K562 (cell line): ENCODE results near the gene MLLT6. TPM values are rescaled to one million over a fixed set of nuclear protein-coding genes. Genes with fewer than 3 reads are reported as not detected.

Experiments used
- ARID1B ChIP-seq: fragments of 450-650 bp; IDR thresholded peaks from 2 replicates; pipeline ENCODE4 v1.6.1; 2016; ENCODE audit warnings: antibody characterized with exemption, mild to moderate bottlenecking, inconsistent platforms
- CC2D1A ChIP-seq: fragments of 450-650 bp; IDR thresholded peaks from 2 replicates; pipeline ENCODE4 v1.6.1; 2017; ENCODE audit warnings: mild to moderate bottlenecking
- CEBPG ChIP-seq, 3 experiments: fragments of 200-800 bp in 1 of 3; sonication (Bioruptor generic) in 1 of 3; sonication (generic) in 1 of 3; formaldehyde crosslinking in 1 of 3; IDR thresholded peaks in 2 of 3; conservative IDR thresholded peaks in 1 of 3; 2 replicates each; pipeline versions ENCODE4 v1.6.1 to v1.8.0; 2016 to 2022; ENCODE audit warnings: missing compliant biosample characterization in 2 of 3, missing genetic modification characterization in 2 of 3, mild to moderate bottlenecking in 1 of 3, missing genetic modification reagents in 1 of 3
- CTCFL ChIP-seq: IDR thresholded peaks from 2 replicates; pipeline ENCODE4 v1.6.1; 2011; ENCODE audit warnings: borderline replicate concordance, low read depth, mild to moderate bottlenecking, moderate library complexity, low read length; ENCODE audit not compliant: insufficient read depth, poor library complexity, severe bottlenecking
- FOSL1 ChIP-seq: fragments of 200-800 bp; sonication (Bioruptor generic); conservative IDR thresholded peaks from 2 replicates; pipeline ENCODE4 v1.6.1; 2016; ENCODE audit warnings: missing genetic modification characterization, missing compliant biosample characterization
- GATA2 ChIP-seq: sonication (generic); formaldehyde crosslinking; IDR thresholded peaks from 2 replicates; pipeline ENCODE4 v1.4.0; 2020; ENCODE audit warnings: mild to moderate bottlenecking, missing genetic modification reagents
- NBN ChIP-seq: fragments of 450-650 bp; IDR thresholded peaks from 2 replicates; pipeline ENCODE4 v1.6.1; 2016; ENCODE audit warnings: low read depth, mild to moderate bottlenecking
- PREB ChIP-seq: sonication (generic); formaldehyde crosslinking; IDR thresholded peaks from 2 replicates; pipeline ENCODE4 v1.8.1; 2023; ENCODE audit warnings: mild to moderate bottlenecking, missing genetic modification reagents
- PTBP1 ChIP-seq: fragments of 200-400 bp; formaldehyde crosslinking; IDR thresholded peaks from 2 replicates; pipeline ENCODE4 v1.6.1; 2017; ENCODE audit warnings: low read depth, low read length
- SMAD4 ChIP-seq: fragments of 250-450 bp; sonication (Bioruptor Pico); conservative IDR thresholded peaks from 2 replicates; pipeline ENCODE4 v1.8.0; 2021; ENCODE audit warnings: inconsistent platforms, mild to moderate bottlenecking, moderate library complexity
- SMC3 ChIP-seq: conservative IDR thresholded peaks from 2 replicates; pipeline ENCODE4 v1.6.1; 2011; ENCODE audit warnings: low read depth, low read length, improper control_type of control experiment; ENCODE audit not compliant: insufficient read depth
- TEAD4 ChIP-seq, 2 experiments: sonication (generic) in 1 of 2; formaldehyde crosslinking in 1 of 2; IDR thresholded peaks; 2 replicates each; pipeline versions ENCODE4 v1.6.1 to v1.8.0; 2012 to 2022; ENCODE audit warnings: borderline replicate concordance in 1 of 2, inconsistent platforms in 1 of 2, low read length in 1 of 2, mild to moderate bottlenecking in 1 of 2, missing genetic modification reagents in 1 of 2
- THRAP3 ChIP-seq: fragments of 450-650 bp; IDR thresholded peaks from 2 replicates; pipeline ENCODE4 v1.6.1; 2016; ENCODE audit warnings: mild to moderate bottlenecking, inconsistent platforms, borderline replicate concordance
- USF2 ChIP-seq: sonication (generic); formaldehyde crosslinking; IDR thresholded peaks from 2 replicates; pipeline ENCODE4 v1.5.0; 2020; ENCODE audit warnings: missing genetic modification reagents
- XRCC5 ChIP-seq: fragments of 200-400 bp; formaldehyde crosslinking; IDR thresholded peaks from 2 replicates; pipeline ENCODE4 v1.6.1; 2017; ENCODE audit warnings: low read depth, mild to moderate bottlenecking, low read length
- ZBTB11 ChIP-seq, 3 experiments: fragments of 200-800 bp in 1 of 3; fragments of 250-450 bp in 1 of 3; fragments of 450-650 bp in 1 of 3; sonication (Bioruptor Pico) in 1 of 3; sonication (Bioruptor generic) in 1 of 3; formaldehyde crosslinking in 1 of 3; IDR thresholded peaks; 2 replicates each; pipeline versions ENCODE4 v1.6.1 to v1.8.0; 2016 to 2022; ENCODE audit warnings: mild to moderate bottlenecking in 2 of 3, missing genetic modification characterization in 2 of 3, missing compliant biosample characterization in 1 of 3, moderate library complexity in 1 of 3
- ZKSCAN3 ChIP-seq: fragments of 250-450 bp; sonication (Bioruptor Pico); IDR thresholded peaks from 2 replicates; pipeline ENCODE4 v1.4.0; 2020
- ZNF408 ChIP-seq: fragments of 250-450 bp; sonication (Bioruptor Pico); IDR thresholded peaks from 2 replicates; pipeline ENCODE4 v1.4.0; 2020; ENCODE audit warnings: low read depth, mild to moderate bottlenecking, moderate library complexity
- polyA plus RNA-seq, 8 experiments: library from polyadenylated mRNA; depleted of rRNA in 4 of 8; stranded (reverse) in 5 of 8; unstranded in 3 of 8; fragments of >200 nt; fragmentation: Nextera tagmentation in 2 of 8; fragmentation: Illumina TruSeq in 1 of 8; extraction: Ambion mirVana in 2 of 8; extraction: Trizol in 1 of 8; gene quantifications; 2 replicates each; pipeline versions ENCODE4 v1.2.1 to v1.2.3, GENCODE V29; 2011 to 2014; ENCODE audit warnings: inconsistent platforms in 1 of 8, missing spikeins in 1 of 8
- total RNA-seq, 7 experiments: library from RNA; depleted of rRNA in 6 of 7; stranded (reverse); fragments of >200 nt in 6 of 7; fragmentation: Illumina TruSeq in 2 of 7; extraction: Trizol in 2 of 7; gene quantifications; 2 replicates each; pipeline versions ENCODE4 v1.2.1 to v1.2.3, GENCODE V29; 2011 to 2021; ENCODE audit warnings: low replicate concordance in 1 of 7

MLLT6 gene
- total and polyA plus RNA-seq, 9 of the 15 experiments (the other 6 are each of a cell fraction or from before 2014, with no cell fraction given), result 3.1 to 71.7 (median 30.0) TPM

GRCh38 chr17:38676706-38677504 lies 28.2 kb upstream of the MLLT6 start (continued):
- peak; percentile 43; the same call in 1 of the 2 replicates for TF ChIP-seq SMAD4 (CRISPR knock-in tag)
- no peak for TF ChIP-seq PREB (CRISPR knock-in tag)
- TF ChIP-seq CEBPG (CRISPR knock-in tag; IDR thresholded peaks at IDR 0.05), result no peak
- TF ChIP-seq CEBPG (tag; conservative IDR thresholded peaks at IDR 0.05 in 1 of 2, IDR thresholded peaks at IDR 0.05 in 1 of 2), result no peak
- no peak for TF ChIP-seq ZNF408 (CRISPR knock-in tag)
- peak; percentile 16; the same call in 1 of the 2 replicates for TF ChIP-seq ARID1B
- TF ChIP-seq THRAP3, result no peak
- TF ChIP-seq PTBP1, result no peak
- peak; percentile 83 for TF ChIP-seq CC2D1A
- TF ChIP-seq USF2 (CRISPR knock-in tag), result peak; percentile 81
- TF ChIP-seq GATA2 (CRISPR knock-in tag), result no peak
- TF ChIP-seq SMC3, result peak; percentile 87
- no peak for TF ChIP-seq CTCFL
- peak; percentile 69 for TF ChIP-seq TEAD4 (IDR thresholded peaks at IDR 0.05; ENCODE audit: low read length)
- TF ChIP-seq TEAD4 (CRISPR knock-in tag; IDR thresholded peaks at IDR 0.05; ENCODE audit: borderline replicate concordance), result no peak
- TF ChIP-seq ZKSCAN3 (CRISPR knock-in tag), result no peak
- TF ChIP-seq NBN, result 0 out of 2 replicates have a peak, but pooled peaks have one; percentile 45
- 0 out of 2 replicates have a peak, but pooled peaks have one; percentile 18 for TF ChIP-seq FOSL1 (tag)
- 0 out of 6 replicates have a peak, but pooled peaks of 1 of the 3 experiments have one; percentile 12 for TF ChIP-seq ZBTB11 (CRISPR knock-in tag; IDR thresholded peaks at IDR 0.05)
- TF ChIP-seq XRCC5, result 0 out of 2 replicates have a peak, but pooled peaks have one; percentile 38
